Measurements from ENCODE around the gene YWHAH.
A peak's percentile ranks its signal among the peaks of the same experiment; 100 is the strongest.

The YWHAH gene

GRCh38 chr22:31933406-31933805 is 10.9 kb upstream of the YWHAH start:
- H3K4me3 Mint-ChIP-seq: no peak overlapping the region
- DNase-seq: no peak
- peaks cover 5% of the 10 kb centered on the region for H3K27me3 Mint-ChIP-seq
- no peaks in the 10 kb centered on the region for H3K36me3 Mint-ChIP-seq (ENCODE audit: low read depth)
- no peaks in the 10 kb centered on the region for H3K9me3 Mint-ChIP-seq
- H3K27ac Mint-ChIP-seq: no peak overlapping the region
- no peaks in the 10 kb centered on the region for H3K4me1 Mint-ChIP-seq (ENCODE audit: low read depth)

GRCh38 chr22:31933816-31934482 is 10.4 kb upstream of the YWHAH start:
- H3K27me3 Mint-ChIP-seq: peaks cover 3% of the 10 kb centered on the region
- DNase-seq: no peak
- H3K27ac Mint-ChIP-seq: no peak overlapping the region
- no peak overlapping the region for H3K4me3 Mint-ChIP-seq
- H3K9me3 Mint-ChIP-seq: no peaks in the 10 kb centered on the region
- no peaks in the 10 kb centered on the region for H3K4me1 Mint-ChIP-seq (ENCODE audit: low read depth)
- H3K36me3 Mint-ChIP-seq (ENCODE audit: low read depth): no peaks in the 10 kb centered on the region

- DNase-seq: no peak
- H3K4me3 Mint-ChIP-seq: no peak overlapping the region
- no peaks in the 10 kb centered on the region for H3K27me3 Mint-ChIP-seq
- H3K9me3 Mint-ChIP-seq: no peaks in the 10 kb centered on the region
- H3K27ac Mint-ChIP-seq: no peak overlapping the region
- no peaks in the 10 kb centered on the region for H3K4me1 Mint-ChIP-seq (ENCODE audit: low read depth)
- no peaks in the 10 kb centered on the region for H3K36me3 Mint-ChIP-seq (ENCODE audit: low read depth)
These were observed 8.2 kb upstream of the YWHAH start for GRCh38 chr22:31935961-31936635.

DNA sequence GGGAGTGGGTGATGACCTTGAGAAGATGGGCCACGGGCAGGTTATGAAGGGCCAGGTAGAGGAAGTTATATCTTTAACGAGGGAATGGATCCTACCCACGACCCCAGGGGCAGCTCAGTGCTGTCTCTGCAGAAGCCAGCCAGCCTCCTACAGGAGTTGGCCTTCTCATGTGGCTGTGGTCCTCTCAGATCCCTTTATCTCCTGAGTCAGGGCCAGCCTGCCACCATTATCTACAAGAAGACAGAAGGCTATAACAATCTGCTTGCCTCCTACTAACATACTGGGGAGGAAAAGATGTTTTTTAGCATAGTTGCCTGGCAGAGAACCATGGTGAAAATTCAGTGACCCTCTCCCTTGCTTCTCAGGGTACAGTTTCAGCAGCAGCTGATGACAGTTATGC is 7.0 kb upstream of the YWHAH start:
- no peak overlapping the region for H3K27ac Mint-ChIP-seq
- H3K36me3 Mint-ChIP-seq (ENCODE audit: low read depth): no peaks in the 10 kb centered on the region
- H3K4me3 Mint-ChIP-seq: no peak overlapping the region
- H3K4me1 Mint-ChIP-seq (ENCODE audit: low read depth): peaks cover 4% of the 10 kb centered on the region
- no peaks in the 10 kb centered on the region for H3K9me3 Mint-ChIP-seq
- H3K27me3 Mint-ChIP-seq: no peaks in the 10 kb centered on the region
- DNase-seq: no peak

- H3K27me3 Mint-ChIP-seq: no peaks in the 10 kb centered on the region
- peaks cover 13% of the 10 kb centered on the region for H3K4me1 Mint-ChIP-seq (ENCODE audit: low read depth)
- no peak overlapping the region for H3K27ac Mint-ChIP-seq
- no peaks in the 10 kb centered on the region for H3K36me3 Mint-ChIP-seq (ENCODE audit: low read depth)
- no peaks in the 10 kb centered on the region for H3K9me3 Mint-ChIP-seq
- no peak overlapping the region for H3K4me3 Mint-ChIP-seq
- no peak for DNase-seq
These were observed 6.0 kb upstream of the YWHAH start for GRCh38 chr22:31938296-31938695.

GRCh38 chr22:31940506-31940905 is 3.8 kb upstream of the YWHAH start:
- H3K27me3 Mint-ChIP-seq: no peaks in the 10 kb centered on the region
- H3K27ac Mint-ChIP-seq: no peak overlapping the region
- peaks cover 21% of the 10 kb centered on the region for H3K4me1 Mint-ChIP-seq (ENCODE audit: low read depth)
- H3K9me3 Mint-ChIP-seq: no peaks in the 10 kb centered on the region
- no peak for DNase-seq
- H3K4me3 Mint-ChIP-seq: no peak overlapping the region
- no peaks in the 10 kb centered on the region for H3K36me3 Mint-ChIP-seq (ENCODE audit: low read depth)

DNA sequence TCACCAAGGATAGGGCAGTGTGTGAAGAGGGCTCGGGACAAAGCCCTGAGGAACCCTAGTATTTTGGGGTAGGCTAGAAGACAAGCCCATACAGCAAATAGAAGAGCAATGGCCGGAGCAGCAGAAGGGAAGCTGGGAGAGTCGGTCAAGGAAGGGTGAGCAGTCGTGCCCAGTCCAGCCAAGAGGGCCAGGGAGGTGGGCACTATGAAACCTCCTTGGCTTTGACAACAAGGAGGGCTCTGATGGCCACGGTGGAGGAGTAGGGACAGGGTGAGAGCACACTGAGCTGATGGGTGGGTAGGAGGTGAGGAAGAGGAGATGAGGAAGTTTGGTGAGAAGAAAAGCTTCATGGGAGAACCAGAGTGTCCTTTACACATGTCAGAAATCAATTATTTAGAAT is 2.2 kb upstream of the YWHAH start:
- Mint-ChIP-seq H3K27ac (peak overlapping the region; percentile 55), H3K36me3 (ENCODE audit: low read depth) (peaks cover 3% of the 10 kb centered on the region), H3K9me3 (no peaks in the 10 kb centered on the region), H3K4me1 (ENCODE audit: low read depth) (peaks cover 24% of the 10 kb centered on the region), H3K27me3 (no peaks in the 10 kb centered on the region), H3K4me3 (no peak overlapping the region)
- no peak for DNase-seq

- Mint-ChIP-seq H3K4me3 (no peak overlapping the region), H3K27ac (peak overlapping the region; percentile 97), H3K4me1 (ENCODE audit: low read depth) (peaks cover 34% of the 10 kb centered on the region), H3K27me3 (no peaks in the 10 kb centered on the region), H3K9me3 (no peaks in the 10 kb centered on the region), H3K36me3 (ENCODE audit: low read depth) (peaks cover 16% of the 10 kb centered on the region)
- DNase-seq: no peak
These were observed 943 bp upstream of the YWHAH start for GRCh38 chr22:31943206-31943977.

- Mint-ChIP-seq H3K4me3 (no peak overlapping the region), H3K27ac (peak overlapping the region; percentile 22), H3K36me3 (ENCODE audit: low read depth) (peaks cover 28% of the 10 kb centered on the region), H3K4me1 (ENCODE audit: low read depth) (peaks cover 38% of the 10 kb centered on the region), H3K9me3 (no peaks in the 10 kb centered on the region), H3K27me3 (no peaks in the 10 kb centered on the region)
- DNase-seq: no peak
These were observed 536 bp downstream of the YWHAH start for GRCh38 chr22:31944700-31945442.

GRCh38 chr22:31945443-31945855 is 1.1 kb downstream of the YWHAH start:
- H3K36me3 Mint-ChIP-seq (ENCODE audit: low read depth): peaks cover 34% of the 10 kb centered on the region
- H3K27ac Mint-ChIP-seq: no peak overlapping the region
- no peaks in the 10 kb centered on the region for H3K27me3 Mint-ChIP-seq
- no peaks in the 10 kb centered on the region for H3K9me3 Mint-ChIP-seq
- H3K4me1 Mint-ChIP-seq (ENCODE audit: low read depth): peaks cover 42% of the 10 kb centered on the region
- no peak for DNase-seq
- H3K4me3 Mint-ChIP-seq: no peak overlapping the region

GRCh38 chr22:31945971-31946680 is 1.8 kb downstream of the YWHAH start:
- DNase-seq: no peak
- H3K36me3 Mint-ChIP-seq (ENCODE audit: low read depth): peaks cover 41% of the 10 kb centered on the region
- H3K27me3 Mint-ChIP-seq: no peaks in the 10 kb centered on the region
- H3K4me3 Mint-ChIP-seq: no peak overlapping the region
- H3K9me3 Mint-ChIP-seq: no peaks in the 10 kb centered on the region
- H3K4me1 Mint-ChIP-seq (ENCODE audit: low read depth): peaks cover 49% of the 10 kb centered on the region
- no peak overlapping the region for H3K27ac Mint-ChIP-seq

GRCh38 chr22:31947296-31947695 is 3.0 kb downstream of the YWHAH start:
- Mint-ChIP-seq H3K4me1 (ENCODE audit: low read depth) (peaks cover 56% of the 10 kb centered on the region), H3K9me3 (no peaks in the 10 kb centered on the region), H3K27me3 (no peaks in the 10 kb centered on the region), H3K27ac (peak overlapping the region; percentile 39), H3K4me3 (peak overlapping the region; percentile 37), H3K36me3 (ENCODE audit: low read depth) (peaks cover 53% of the 10 kb centered on the region)
- DNase-seq: no peak

DNA sequence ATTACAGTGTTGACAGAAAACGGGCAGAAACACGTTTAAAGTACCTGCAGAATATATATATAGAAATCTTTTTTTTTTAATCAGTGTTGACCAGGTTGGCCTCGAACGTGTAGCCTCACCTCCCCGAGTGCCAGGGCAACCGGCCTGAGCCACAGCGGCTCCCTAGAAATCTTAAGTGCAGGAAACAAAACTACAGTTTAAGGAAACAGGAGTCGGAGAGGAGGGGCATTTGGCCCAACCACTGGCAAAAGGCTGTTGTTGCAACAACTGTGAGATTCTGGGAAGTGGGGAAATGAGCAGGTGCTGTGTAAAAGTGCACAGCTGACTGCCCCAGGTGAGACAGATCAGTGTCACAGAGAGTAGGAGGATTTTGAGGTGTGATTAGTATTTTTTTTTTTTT is 3.7 kb downstream of the YWHAH start:
- Mint-ChIP-seq H3K4me3 (no peak overlapping the region), H3K27me3 (no peaks in the 10 kb centered on the region), H3K36me3 (ENCODE audit: low read depth) (peaks cover 60% of the 10 kb centered on the region), H3K27ac (no peak overlapping the region), H3K9me3 (no peaks in the 10 kb centered on the region), H3K4me1 (ENCODE audit: low read depth) (peaks cover 57% of the 10 kb centered on the region)
- no peak for DNase-seq

DNA sequence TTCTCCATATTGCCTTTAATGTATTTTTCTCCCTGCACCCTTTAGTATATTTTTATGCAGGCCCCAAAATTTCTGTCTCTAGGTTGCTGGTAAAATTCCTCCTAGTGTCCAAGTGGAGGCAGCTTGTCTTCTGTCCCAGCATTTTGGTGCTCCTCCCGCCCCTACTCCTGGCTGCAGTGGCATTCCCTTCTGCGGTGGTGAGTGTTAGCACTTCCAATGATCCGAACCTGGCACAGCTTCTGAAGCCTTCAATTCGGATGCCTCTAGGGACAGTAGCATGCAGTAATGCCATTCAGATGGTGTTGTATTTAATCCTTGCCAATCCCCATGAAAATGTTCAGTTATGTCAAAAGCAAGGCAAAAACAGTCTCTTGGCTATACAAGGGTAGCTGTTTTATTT is 5.9 kb downstream of the YWHAH start:
- H3K36me3 Mint-ChIP-seq (ENCODE audit: low read depth): peaks cover 82% of the 10 kb centered on the region
- H3K4me1 Mint-ChIP-seq (ENCODE audit: low read depth): peaks cover 68% of the 10 kb centered on the region
- H3K27ac Mint-ChIP-seq: no peak overlapping the region
- no peaks in the 10 kb centered on the region for H3K27me3 Mint-ChIP-seq
- H3K9me3 Mint-ChIP-seq: no peaks in the 10 kb centered on the region
- DNase-seq: no peak
- no peak overlapping the region for H3K4me3 Mint-ChIP-seq
